ENCODE measurements around the gene WRAP53.
"Not testable (repeated sequence)": the region's sequence is repeated elsewhere in the genome, so short reads cannot be mapped to it uniquely, and the experiment has no call there.

The WRAP53 gene

GRCh38 chr17:7687908-7688807 is at the start of gene WRAP53:
Gene WRAP53 (plus strand): TSS chr17:7688477. CDS start chr17:7688649, 172 bp downstream.
- DNase-seq (ENCODE audit: low spot score), result peak; percentile 71

- no peak for DNase-seq (ENCODE audit: low spot score)
Observed at GRCh38 chr17:7640783-7641182, 47.5 kb upstream of the WRAP53 start.

GRCh38 chr17:7641635-7642034 is 46.6 kb upstream of the WRAP53 start:
- not testable (repeated sequence) for DNase-seq (ENCODE audit: low spot score)

GRCh38 chr17:7644775-7645174 is 43.5 kb upstream of the WRAP53 start:
- DNase-seq (ENCODE audit: low spot score), result no peak

GRCh38 chr17:7646457-7646856 is 41.8 kb upstream of the WRAP53 start:
- no peak for DNase-seq (ENCODE audit: low spot score)

- no peak for DNase-seq (ENCODE audit: low spot score)
Observed at GRCh38 chr17:7647018-7647417, 41.3 kb upstream of the WRAP53 start.

GRCh38 chr17:7650509-7651096 is 37.7 kb upstream of the WRAP53 start, which contains the start of gene ATP1B2:
Gene ATP1B2 (plus strand): TSS chr17:7650926. CDS start chr17:7651519, 593 bp downstream.
- peak; percentile 87 for DNase-seq (ENCODE audit: low spot score)

- DNase-seq (ENCODE audit: low spot score), result no peak
Observed at GRCh38 chr17:7651097-7651664, 37.1 kb upstream of the WRAP53 start.

- no peak for DNase-seq (ENCODE audit: low spot score)
Observed at GRCh38 chr17:7651665-7652387, 36.5 kb upstream of the WRAP53 start.

GRCh38 chr17:7652388-7653356 is 35.6 kb upstream of the WRAP53 start:
- no peak for DNase-seq (ENCODE audit: low spot score)

- no peak for DNase-seq (ENCODE audit: low spot score)
Observed at GRCh38 chr17:7654832-7655540, 33.3 kb upstream of the WRAP53 start.

- DNase-seq (ENCODE audit: low spot score), result no peak
Observed at GRCh38 chr17:7655541-7655840, 32.8 kb upstream of the WRAP53 start.

GRCh38 chr17:7656958-7657609 is 31.2 kb upstream of the WRAP53 start:
- no peak for DNase-seq (ENCODE audit: low spot score)

GRCh38 chr17:7667656-7668406 is 20.4 kb upstream of the WRAP53 start:
- DNase-seq (ENCODE audit: low spot score), result no peak

- DNase-seq (ENCODE audit: low spot score), result no peak
Observed at GRCh38 chr17:7668482-7668881, 19.8 kb upstream of the WRAP53 start.

- no peak for DNase-seq (ENCODE audit: low spot score)
Observed at GRCh38 chr17:7673239-7673638, 15.0 kb upstream of the WRAP53 start.

GRCh38 chr17:7674934-7675333 is 13.3 kb upstream of the WRAP53 start:
- no peak for DNase-seq (ENCODE audit: low spot score)

GRCh38 chr17:7676533-7676932 is 11.7 kb upstream of the WRAP53 start:
- no peak for DNase-seq (ENCODE audit: low spot score)

GRCh38 chr17:7677388-7678067 is 10.7 kb upstream of the WRAP53 start:
- DNase-seq (ENCODE audit: low spot score), result no peak
